Measurements from ENCODE around the gene ACTL8. TPM values are rescaled to one million over a fixed set of nuclear protein-coding genes. Genes with fewer than 3 reads are reported as not detected.

Gene ACTL8
- total RNA-seq, 1 donor from 2014 or later = not detected

DNA sequence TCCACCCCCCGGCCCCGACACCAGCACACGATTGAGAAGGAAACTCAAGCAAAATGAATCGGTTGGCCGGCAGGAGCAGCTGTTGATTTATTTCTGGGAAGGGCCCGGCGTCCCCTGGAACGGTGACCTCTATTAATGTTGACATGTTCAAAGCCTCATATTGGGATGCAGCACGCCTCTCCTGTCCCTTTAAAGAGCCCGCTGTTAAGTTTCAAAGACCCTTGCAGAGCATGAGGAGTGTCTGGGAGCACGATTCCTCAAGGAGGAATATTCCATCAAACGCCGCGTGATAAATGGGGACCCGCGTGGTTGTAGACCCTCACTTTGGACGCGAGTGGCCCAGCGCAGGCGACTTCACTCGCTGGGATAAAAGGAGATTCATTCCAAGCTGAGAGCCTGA is 21.5 kb upstream of the ACTL8 start:
- Histone ChIP-seq H3K4me3 (no peak overlapping the region), H3K4me1 (peaks cover 16% of the 10 kb centered on the region), H3F3A (ENCODE audit: low read depth) (no peaks in the 10 kb centered on the region), H3K4me2 (no peak overlapping the region), H3K79me2 (ENCODE audit: low read depth) (no peaks in the 10 kb centered on the region), H3K9me3 (ENCODE audit: low read depth) (no peaks in the 10 kb centered on the region), H3K36me3 (no peaks in the 10 kb centered on the region), H3K27me3 (no peaks in the 10 kb centered on the region), H3K27ac (no peak overlapping the region), H4K20me1 (ENCODE audit: low read depth) (no peaks in the 10 kb centered on the region), H3K9ac (no peak overlapping the region), H2AFZ (replicated peaks) (no peak overlapping the region)
- TF ChIP-seq EZH2phosphoT487 (IDR thresholded peaks at IDR 0.05) = no peak
- TF ChIP-seq, protein P1, sequence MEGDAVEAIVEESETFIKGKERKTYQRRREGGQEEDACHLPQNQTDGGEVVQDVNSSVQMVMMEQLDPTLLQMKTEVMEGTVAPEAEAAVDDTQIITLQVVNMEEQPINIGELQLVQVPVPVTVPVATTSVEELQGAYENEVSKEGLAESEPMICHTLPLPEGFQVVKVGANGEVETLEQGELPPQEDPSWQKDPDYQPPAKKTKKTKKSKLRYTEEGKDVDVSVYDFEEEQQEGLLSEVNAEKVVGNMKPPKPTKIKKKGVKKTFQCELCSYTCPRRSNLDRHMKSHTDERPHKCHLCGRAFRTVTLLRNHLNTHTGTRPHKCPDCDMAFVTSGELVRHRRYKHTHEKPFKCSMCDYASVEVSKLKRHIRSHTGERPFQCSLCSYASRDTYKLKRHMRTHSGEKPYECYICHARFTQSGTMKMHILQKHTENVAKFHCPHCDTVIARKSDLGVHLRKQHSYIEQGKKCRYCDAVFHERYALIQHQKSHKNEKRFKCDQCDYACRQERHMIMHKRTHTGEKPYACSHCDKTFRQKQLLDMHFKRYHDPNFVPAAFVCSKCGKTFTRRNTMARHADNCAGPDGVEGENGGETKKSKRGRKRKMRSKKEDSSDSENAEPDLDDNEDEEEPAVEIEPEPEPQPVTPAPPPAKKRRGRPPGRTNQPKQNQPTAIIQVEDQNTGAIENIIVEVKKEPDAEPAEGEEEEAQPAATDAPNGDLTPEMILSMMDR (IDR thresholded peaks at IDR 0.05) = no peak
- no peak for TF ChIP-seq EZH2 (IDR thresholded peaks at IDR 0.05)
- no peak overlapping the region for H3K27ac Mint-ChIP-seq
- DNase-seq (ENCODE audit: low spot score) = no peak
- peaks cover 3% of the 10 kb centered on the region for H3K9me3 Mint-ChIP-seq
- peaks cover 2% of the 10 kb centered on the region for H3K4me1 Mint-ChIP-seq
- peaks cover 10% of the 10 kb centered on the region for H3K27me3 Mint-ChIP-seq (ENCODE audit: insufficient read depth, low read depth)
- no peak overlapping the region for H3K4me3 Mint-ChIP-seq
- no peaks in the 10 kb centered on the region for H3K36me3 Mint-ChIP-seq

DNA sequence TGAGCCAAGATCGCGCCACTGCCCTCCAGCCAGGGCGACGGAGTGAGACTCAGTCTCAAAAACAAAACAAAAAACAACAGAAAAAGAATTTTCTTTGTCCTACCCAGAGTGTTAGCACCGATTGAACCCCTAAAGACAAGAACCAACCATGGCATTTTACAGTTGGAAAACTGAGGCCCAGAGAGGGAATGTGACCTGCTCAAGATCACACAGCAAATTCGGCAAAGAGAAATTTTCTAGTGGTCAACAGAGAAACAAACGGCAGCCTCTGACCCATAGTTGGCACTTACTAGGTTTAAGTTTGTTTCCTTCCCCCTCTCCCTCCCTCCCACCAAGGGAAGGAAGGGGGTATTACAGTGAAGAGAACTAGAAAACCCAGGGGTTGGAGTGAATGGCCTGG is 20.5 kb upstream of the ACTL8 start:
- Histone ChIP-seq H3K4me3 (no peak overlapping the region), H4K20me1 (ENCODE audit: low read depth) (no peaks in the 10 kb centered on the region), H3K36me3 (no peaks in the 10 kb centered on the region), H3K27ac (no peak overlapping the region), H2AFZ (replicated peaks) (no peak overlapping the region), H3K9me3 (ENCODE audit: low read depth) (no peaks in the 10 kb centered on the region), H3K4me2 (no peak overlapping the region), H3K79me2 (ENCODE audit: low read depth) (no peaks in the 10 kb centered on the region), H3F3A (ENCODE audit: low read depth) (no peaks in the 10 kb centered on the region), H3K9ac (no peak overlapping the region), H3K27me3 (no peaks in the 10 kb centered on the region), H3K4me1 (peaks cover 16% of the 10 kb centered on the region)
- Mint-ChIP-seq H3K27me3 (ENCODE audit: insufficient read depth, low read depth) (peaks cover 10% of the 10 kb centered on the region), H3K36me3 (no peaks in the 10 kb centered on the region), H3K4me3 (no peak overlapping the region), H3K27ac (no peak overlapping the region), H3K9me3 (no peaks in the 10 kb centered on the region), H3K4me1 (peaks cover 4% of the 10 kb centered on the region)
- no peak for DNase-seq (ENCODE audit: low spot score)
- TF ChIP-seq EZH2phosphoT487 (IDR thresholded peaks at IDR 0.05) (no peak), EZH2 (IDR thresholded peaks at IDR 0.05) (no peak)
- TF ChIP-seq, protein P1 (IDR thresholded peaks at IDR 0.05) = no peak

DNA sequence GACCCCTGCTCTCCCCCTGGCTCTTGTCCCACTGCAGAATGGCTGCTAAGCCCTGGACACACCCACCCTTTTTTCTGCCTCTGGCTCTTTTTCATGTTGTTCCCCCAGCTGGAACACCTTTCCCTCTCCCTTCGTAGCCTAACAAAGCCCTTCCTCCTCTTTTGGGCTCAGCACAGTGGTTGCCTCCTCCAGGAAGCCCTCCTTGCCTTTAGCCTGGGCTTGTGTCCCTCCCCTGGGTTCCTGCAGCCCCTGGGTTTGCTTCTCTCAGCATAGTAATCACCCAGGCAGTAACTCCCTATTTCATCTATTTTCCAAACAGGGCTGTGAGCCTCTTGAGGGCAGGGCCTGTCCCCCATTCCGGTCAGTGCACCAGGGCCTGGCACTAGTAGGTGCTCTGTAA is 19.8 kb upstream of the ACTL8 start:
- no peak overlapping the region for H3K27ac Mint-ChIP-seq

More for the DNA sequence above, 19.8 kb upstream of the ACTL8 start:
- Histone ChIP-seq H3K9me3 (ENCODE audit: low read depth) (no peaks in the 10 kb centered on the region), H3K9ac (no peak overlapping the region), H4K20me1 (ENCODE audit: low read depth) (no peaks in the 10 kb centered on the region), H3F3A (ENCODE audit: low read depth) (no peaks in the 10 kb centered on the region), H3K79me2 (ENCODE audit: low read depth) (no peaks in the 10 kb centered on the region), H3K4me3 (no peak overlapping the region), H3K27me3 (no peaks in the 10 kb centered on the region), H2AFZ (replicated peaks) (no peak overlapping the region), H3K27ac (no peak overlapping the region), H3K36me3 (no peaks in the 10 kb centered on the region), H3K4me1 (peaks cover 16% of the 10 kb centered on the region), H3K4me2 (no peak overlapping the region)
- H3K4me1 Mint-ChIP-seq = peaks cover 4% of the 10 kb centered on the region
- no peaks in the 10 kb centered on the region for H3K9me3 Mint-ChIP-seq
- H3K4me3 Mint-ChIP-seq = no peak overlapping the region
- H3K36me3 Mint-ChIP-seq = no peaks in the 10 kb centered on the region
- TF ChIP-seq, protein P1 (IDR thresholded peaks at IDR 0.05) = no peak
- no peak for TF ChIP-seq EZH2 (IDR thresholded peaks at IDR 0.05)
- TF ChIP-seq EZH2phosphoT487 (IDR thresholded peaks at IDR 0.05) = no peak
- H3K27me3 Mint-ChIP-seq (ENCODE audit: insufficient read depth, low read depth) = peaks cover 10% of the 10 kb centered on the region
- no peak for DNase-seq (ENCODE audit: low spot score)

All from neural progenitor cell (in vitro differentiated cells).